Endothelial cell (in vitro differentiated cells): Measurements from ENCODE around the gene EIF4E3. TPM values are rescaled to one million over a fixed set of nuclear protein-coding genes. Genes with fewer than 3 reads are reported as not detected.

Experiments
- DNase-seq: peaks from one replicate; pipeline ENCODE4 v3.0.0; 2021; ENCODE audit warnings: low spot score
- H3K27ac Mint-ChIP-seq: one replicate; pipeline ENCODE4 v1.8.0; 2021; ENCODE audit warnings: mixed read lengths, inconsistent platforms; ENCODE audit not compliant: unreplicated experiment
- H3K27me3 Mint-ChIP-seq: one replicate; pipeline ENCODE4 v1.8.0; 2021; ENCODE audit warnings: mild to moderate bottlenecking, moderate library complexity, mixed read lengths, inconsistent platforms; ENCODE audit not compliant: unreplicated experiment
- H3K36me3 Mint-ChIP-seq: one replicate; pipeline ENCODE4 v1.8.0; 2021; ENCODE audit warnings: mild to moderate bottlenecking, low read depth, mixed read lengths, inconsistent platforms; ENCODE audit not compliant: unreplicated experiment
- H3K4me1 Mint-ChIP-seq: one replicate; pipeline ENCODE4 v1.8.0; 2021; ENCODE audit warnings: mild to moderate bottlenecking, mixed read lengths, inconsistent platforms; ENCODE audit not compliant: unreplicated experiment
- H3K4me3 Mint-ChIP-seq: one replicate; pipeline ENCODE4 v1.8.0; 2021; ENCODE audit warnings: mild to moderate bottlenecking, mixed read lengths, inconsistent platforms; ENCODE audit not compliant: unreplicated experiment
- H3K9me3 Mint-ChIP-seq: one replicate; pipeline ENCODE4 v1.8.0; 2021; ENCODE audit warnings: mixed read lengths, inconsistent platforms; ENCODE audit not compliant: unreplicated experiment
- CTCF ChIP-seq: fragments of 200-600 bp; sonication (generic); IDR thresholded peaks from one replicate; pipeline ENCODE4 v1.5.0; 2021; ENCODE audit warnings: antibody characterized with exemption; ENCODE audit not compliant: unreplicated experiment
- total RNA-seq: library from RNA; stranded (reverse); fragmentation: NEBNext Ultra II Directional; extraction: Animal tissue kit (Norgen Biotek cat#: 25700); gene quantifications from one replicate; pipeline ENCODE4 v1.2.1, GENCODE V29; 2021; ENCODE audit not compliant: unreplicated experiment

Gene EIF4E3
- total RNA-seq, 1 donor from 2014 or later, result 5.2 TPM

DNA sequence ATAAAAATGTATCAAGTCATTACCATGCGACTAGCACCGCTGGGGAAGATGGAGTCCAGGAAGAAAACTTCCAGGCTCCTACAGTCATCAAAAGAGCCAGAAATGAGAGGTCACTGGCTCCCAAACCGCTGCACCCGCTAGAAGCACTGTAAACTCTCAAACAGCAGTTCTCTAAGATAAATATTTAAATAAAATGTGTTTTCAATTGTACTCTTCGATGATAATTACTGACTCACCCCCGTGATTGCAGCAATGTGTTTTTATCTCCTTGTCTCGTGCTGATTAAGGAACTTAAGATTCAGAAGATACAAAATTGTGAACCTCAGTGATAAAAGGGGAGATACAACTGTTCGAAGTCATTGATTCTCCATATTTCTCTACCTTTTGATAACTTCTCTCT, 95.9 kb downstream of the EIF4E3 start:
- no peaks in the 10 kb centered on the region for H3K9me3 Mint-ChIP-seq
- no peaks in the 10 kb centered on the region for H3K4me1 Mint-ChIP-seq
- no peak overlapping the region for H3K27ac Mint-ChIP-seq
- DNase-seq, result no peak
- H3K36me3 Mint-ChIP-seq, result peaks cover 5% of the 10 kb centered on the region
- peaks cover 6% of the 10 kb centered on the region for H3K27me3 Mint-ChIP-seq
- no peak for TF ChIP-seq CTCF
- H3K4me3 Mint-ChIP-seq, result no peak overlapping the region

- no peak overlapping the region for H3K27ac Mint-ChIP-seq
- no peak for TF ChIP-seq CTCF
Observed at GRCh38 chr3:71628522-71628921, 96.7 kb downstream of the EIF4E3 start.

DNA sequence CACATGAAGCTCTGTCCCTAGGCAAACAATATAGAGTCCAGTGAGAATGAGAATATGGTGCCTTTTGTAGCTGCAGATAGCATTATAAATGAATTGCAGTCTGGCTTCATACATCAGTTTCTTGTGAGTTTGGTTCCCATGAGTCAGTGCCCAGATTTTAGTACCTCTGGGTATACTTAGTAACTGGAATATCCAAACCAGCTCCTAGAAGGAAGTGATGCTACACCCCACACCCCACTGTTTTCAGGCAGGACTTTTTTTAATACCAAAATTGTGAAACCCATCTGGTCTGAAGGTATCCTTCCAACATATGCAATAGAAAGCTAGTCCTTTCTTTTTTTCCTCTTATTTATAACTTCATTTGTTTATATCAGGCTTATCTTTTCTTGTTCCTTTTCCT, 99.5 kb downstream of the EIF4E3 start:
- Mint-ChIP-seq H3K27me3 (peaks cover 2% of the 10 kb centered on the region), H3K4me1 (no peaks in the 10 kb centered on the region), H3K4me3 (no peak overlapping the region), H3K9me3 (no peaks in the 10 kb centered on the region), H3K36me3 (no peaks in the 10 kb centered on the region), H3K27ac (no peak overlapping the region)
- TF ChIP-seq CTCF, result no peak
- DNase-seq, result no peak

More at GRCh38 chr3:71628522-71628921, 96.7 kb downstream of the EIF4E3 start:
- no peak for DNase-seq
- no peaks in the 10 kb centered on the region for H3K4me1 Mint-ChIP-seq
- H3K9me3 Mint-ChIP-seq, result no peaks in the 10 kb centered on the region
- peaks cover 5% of the 10 kb centered on the region for H3K36me3 Mint-ChIP-seq
- peaks cover 6% of the 10 kb centered on the region for H3K27me3 Mint-ChIP-seq
- no peak overlapping the region for H3K4me3 Mint-ChIP-seq

Other genes starting within 250 kb of the EIF4E3 start
- 71.3 TPM for gene FOXP1, start 141.7 kb downstream of the EIF4E3 start, total RNA-seq
- gene GPR27, start 28.5 kb upstream of the EIF4E3 start, total RNA-seq, result 0.80 TPM
- gene PROK2, start 59.7 kb upstream of the EIF4E3 start, total RNA-seq, result not detected